NCI-H1105 (cell line): Measurements from ENCODE around the gene AGPS.
A peak's percentile ranks its signal among the peaks of the same experiment; 100 is the strongest.
"Not testable (repeated sequence)": the region's sequence is repeated elsewhere in the genome, so short reads cannot be mapped to it uniquely, and the experiment has no call there.

Experiments
- DNase-seq: peaks from one replicate; lab custom pipeline; 2025; lab: John Stamatoyannopoulos, UW

Gene AGPS

DNA sequence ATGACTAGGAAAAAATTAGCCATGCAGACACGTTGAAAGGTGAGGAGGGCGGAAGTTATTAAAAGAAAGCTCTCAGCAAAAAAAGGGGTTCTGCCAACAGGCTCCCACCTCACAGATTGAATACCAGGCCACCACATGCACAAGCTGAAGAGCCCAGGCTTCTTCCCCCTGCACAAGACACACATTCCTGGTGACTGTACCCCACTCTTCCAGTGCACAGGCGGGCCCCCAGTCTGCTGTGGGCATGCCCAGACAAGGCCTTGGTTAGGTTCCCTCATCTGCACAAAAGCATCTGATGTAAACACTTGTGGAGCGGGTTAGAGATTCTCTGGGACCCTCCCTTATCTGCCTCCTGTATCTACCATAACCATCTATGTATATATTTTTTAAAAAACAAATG, 81.7 kb downstream of the AGPS start:
- DNase-seq, result no peak

DNA sequence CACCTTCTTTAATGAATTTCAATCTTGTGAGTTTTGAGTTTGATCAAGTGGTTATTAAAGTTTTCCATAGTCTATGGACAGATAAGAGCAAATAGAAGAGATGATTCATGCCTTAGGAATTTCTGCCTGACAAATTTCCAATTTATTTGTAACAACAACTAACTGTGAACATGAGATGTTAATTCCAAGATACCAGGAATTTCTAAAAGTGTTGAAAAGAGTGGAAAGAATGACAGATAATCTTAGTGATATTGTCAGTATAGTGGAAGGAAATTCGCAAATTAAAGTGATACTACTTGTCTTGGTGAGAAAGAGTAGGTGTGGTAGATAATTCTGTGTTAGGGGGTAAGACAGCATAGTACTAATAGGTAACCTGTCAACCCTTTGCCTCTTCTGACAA, 82.4 kb downstream of the AGPS start:
- DNase-seq, result no peak

DNA sequence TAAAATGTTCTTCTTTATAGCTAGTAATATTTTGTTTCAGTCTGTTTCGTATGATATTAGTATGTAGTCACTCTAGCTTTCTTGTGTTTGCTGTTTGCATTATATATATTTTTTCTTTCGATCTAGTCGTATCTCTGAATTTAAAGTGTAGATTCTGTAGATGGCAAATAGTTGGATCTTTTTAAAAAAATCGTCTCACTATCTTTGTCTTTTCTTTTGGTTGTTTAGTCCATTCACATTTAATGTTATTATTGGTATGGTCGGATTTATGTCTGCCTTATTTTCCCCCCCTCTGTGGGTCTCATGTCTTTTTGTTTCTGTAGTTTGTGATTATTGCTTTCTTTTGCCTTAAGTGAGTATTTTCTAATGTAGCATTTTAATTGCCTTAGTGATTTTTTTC, 84.3 kb downstream of the AGPS start:
- DNase-seq, result no peak

DNA sequence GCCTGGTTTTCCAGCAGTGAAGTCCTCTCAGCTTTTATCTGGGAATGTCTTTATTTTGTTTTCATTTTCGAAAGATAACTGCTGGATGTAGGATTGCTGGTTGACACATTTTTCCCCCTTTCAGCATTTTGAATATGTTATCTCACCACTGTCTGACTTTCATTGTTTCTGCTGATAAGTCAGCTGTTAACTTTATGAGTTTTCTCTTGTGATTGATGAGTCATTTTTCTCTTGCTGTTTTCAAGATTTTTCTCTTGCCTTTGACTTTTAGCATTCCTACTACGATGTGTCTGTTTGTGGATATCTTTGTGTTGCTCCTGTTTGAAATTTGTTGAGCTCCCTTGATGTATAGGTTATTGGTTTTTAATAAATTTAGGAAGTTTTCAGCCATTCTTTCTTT, 85.5 kb downstream of the AGPS start:
- no peak for DNase-seq

DNA sequence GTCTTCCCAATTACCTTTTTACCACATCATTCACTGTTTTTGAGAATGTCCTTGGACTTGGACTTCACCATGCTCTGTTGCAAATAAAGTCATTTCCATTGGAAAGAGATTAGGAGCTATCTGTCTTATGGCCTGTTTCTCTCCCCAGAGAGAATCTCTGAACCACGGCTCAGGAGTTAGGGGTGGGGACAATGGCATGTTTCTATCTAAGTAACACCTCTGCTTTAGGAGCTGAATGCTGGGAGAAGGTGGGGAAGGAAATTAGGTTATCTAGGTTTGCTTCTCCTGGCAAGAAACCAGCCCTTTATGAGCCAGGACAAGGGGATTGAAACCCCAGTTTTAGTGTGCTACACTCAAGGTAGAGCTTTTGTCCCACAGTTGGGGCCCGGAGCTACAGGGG, 86.3 kb downstream of the AGPS start:
- no peak for DNase-seq

DNA sequence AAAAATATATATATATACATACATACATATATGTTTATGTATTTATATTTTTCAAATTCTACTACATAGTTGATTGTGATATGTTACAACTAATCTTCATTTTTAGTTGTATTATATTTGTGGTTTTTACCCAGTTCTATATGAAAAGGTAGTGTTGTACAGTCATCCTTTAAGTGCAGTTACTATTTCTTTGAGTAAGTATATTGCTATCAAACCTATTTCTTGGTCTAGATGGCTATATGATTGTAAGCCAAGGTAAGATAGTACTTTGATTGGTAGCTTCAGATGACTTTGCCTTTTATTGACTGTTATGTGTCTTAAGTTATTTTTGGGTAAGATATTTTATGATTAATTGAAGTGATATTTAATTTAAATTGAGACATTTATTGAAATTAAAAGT, 89.6 kb downstream of the AGPS start:
- no peak for DNase-seq

DNA sequence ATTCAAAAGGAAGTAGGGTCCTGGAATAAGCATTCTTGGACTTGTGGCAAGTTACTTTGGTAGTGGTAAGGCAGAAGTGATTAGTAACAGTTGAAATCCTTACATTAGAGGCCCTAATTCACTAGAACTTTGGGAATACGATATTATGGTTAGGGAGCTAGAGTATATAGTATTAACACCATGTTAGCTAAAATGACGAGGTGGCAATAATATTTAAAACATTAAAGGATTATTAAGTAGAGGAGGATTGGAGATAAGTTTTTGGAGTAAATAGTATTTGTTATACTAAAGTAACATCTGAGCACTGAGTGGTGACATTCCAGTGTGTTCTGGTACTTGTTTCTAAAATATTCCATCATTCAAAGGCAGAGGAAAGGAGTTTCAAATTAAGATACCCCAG, 91.0 kb downstream of the AGPS start:
- DNase-seq, result no peak

DNA sequence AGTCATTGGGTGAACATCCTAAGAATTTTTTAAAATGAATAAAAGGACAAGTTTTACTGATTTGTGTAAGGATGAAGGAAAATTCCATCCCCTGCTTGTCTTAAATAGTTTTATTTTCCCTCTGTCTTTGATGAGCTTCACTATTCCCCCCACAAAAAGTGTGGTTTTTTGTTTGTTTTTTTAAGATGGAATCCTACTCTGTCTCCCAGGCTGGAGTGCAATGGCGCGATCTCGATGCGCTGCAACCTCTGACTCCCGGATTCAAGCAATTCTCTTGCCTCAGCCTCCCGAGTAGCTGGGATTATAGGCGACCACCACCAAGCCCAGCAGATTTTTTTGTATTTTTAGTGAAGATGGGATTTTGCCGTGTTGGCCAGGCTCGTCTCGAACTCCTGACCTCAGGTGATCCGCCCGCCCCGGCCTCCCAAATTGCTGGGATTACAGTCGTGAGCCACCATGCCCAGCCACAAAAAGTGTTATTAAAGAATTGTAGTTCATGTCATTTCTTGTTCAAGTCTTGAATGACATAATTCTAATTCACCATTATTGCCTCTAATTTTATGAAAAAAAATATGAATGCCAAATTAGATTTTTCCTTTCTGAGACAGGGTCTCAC, 91.7 kb downstream of the AGPS start:
- DNase-seq, result no peak

DNA sequence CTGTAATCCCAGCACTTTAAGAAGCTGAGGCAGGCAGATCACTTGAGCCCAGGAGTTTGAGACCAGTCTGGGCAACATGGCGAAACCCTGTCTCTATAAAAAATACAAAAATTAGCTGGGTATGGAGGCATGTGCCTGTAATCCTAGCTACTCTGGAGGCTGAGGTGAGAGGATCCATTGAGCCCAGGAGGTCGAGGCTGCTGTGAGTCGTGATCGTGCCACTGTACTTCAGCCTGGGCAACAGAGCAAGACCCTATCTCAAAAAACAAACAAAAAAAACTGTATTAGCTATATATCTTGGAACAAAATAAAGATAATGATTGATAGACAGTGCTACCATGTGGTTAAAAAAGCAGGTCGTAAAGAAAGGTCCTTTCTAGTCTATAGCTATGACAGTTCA, 93.1 kb downstream of the AGPS start:
- not testable (repeated sequence) for DNase-seq

DNA sequence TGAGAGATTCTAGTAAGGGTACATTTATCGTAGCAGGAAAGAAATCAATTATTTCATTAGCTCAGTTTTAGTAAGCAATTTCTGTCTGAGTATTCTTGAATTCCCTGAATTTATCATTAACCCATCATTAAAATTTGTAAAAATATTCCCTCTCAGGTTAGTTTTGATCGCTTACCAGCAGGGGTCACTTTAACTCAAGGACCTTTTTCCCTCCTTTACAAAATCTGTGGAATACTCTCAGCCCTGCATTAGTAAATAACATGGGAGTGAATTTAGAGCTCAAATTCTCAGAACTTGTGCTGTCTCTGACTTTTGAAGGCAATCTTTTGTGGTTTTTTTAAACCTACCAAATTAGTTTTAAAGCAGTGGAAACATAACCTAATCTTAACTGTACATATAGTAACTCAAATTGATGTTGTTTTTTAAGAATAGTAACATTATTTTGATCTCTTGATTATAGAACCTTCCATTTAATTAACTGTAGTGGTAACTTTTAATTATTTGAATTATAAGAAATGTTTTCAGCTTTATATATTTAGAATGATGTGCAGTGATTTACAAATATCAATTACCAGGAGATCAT, 97.2 kb downstream of the AGPS start:
- DNase-seq, result peak; percentile 24

DNA sequence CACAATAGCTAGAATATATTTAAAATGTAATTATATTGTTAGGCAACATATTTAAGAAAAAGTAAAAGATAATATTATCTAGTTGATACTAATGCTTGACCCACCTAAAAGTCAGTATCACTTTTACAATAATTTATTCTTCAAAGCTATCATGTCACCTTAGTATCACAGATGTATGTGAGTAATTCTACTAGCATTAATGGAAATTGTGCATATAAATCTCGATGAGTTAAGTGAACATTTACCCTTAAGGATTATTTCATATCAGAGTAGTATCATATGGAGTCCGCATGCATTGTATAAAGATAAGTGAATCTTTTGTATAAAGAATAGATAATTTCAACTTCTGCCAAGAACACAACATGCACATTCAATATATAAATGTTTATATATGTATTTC, 103.4 kb downstream of the AGPS start:
- DNase-seq, result no peak

DNA sequence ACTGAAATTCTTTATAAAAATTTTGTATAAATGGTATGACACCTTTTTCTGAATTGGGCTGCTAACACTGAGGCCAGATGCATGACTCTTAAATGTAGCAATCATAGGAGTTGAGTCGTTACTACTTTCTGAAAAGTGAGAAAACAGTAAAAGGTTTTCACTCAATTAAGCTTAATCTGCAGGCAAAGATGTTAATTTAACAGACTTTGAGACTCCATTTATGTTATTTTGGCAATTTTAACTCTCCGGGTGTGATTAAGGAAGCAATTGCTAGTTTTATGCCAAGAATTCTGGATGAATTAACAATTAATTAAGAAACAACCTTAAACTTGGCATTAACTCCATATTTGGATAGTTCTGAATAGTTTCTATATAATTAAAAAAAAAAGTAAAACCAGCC, 104.3 kb downstream of the AGPS start:
- no peak for DNase-seq

DNA sequence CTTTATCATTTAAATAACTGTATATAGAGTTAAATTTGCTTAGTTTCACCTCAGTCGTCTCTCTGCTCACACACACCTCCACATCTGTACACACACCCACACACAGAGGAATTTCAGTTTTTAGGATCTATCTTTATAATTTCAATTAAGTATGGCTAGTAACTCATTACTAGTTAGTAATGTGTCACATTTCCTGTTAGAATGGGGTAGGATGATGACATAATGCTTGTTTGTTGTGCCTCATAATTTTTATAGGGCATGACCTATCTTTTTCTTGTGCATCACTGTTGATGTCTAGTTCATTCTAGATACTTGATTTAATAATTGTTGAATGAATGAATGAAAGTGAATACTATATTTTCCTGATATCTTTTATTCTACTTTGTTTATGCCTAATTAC, 108.6 kb downstream of the AGPS start:
- no peak for DNase-seq

DNA sequence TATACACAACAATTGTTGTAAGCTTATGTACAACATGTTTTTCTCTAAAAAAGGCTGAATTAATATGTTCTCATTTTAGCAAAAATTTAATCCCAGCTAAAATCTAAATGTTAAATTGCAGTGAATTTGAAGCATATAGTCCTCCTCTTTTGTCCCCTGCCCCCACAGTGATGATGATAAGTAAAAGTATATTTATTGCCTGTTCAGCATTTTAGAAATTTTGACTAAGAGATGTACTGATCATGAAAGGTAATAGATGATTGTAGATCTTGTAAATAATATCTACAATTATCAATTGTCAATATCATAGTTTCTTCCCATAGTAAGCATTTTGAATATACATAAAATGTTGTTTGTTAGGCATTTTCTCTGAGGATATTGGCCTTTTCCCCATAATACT, 113.9 kb downstream of the AGPS start:
- DNase-seq, result no peak

DNA sequence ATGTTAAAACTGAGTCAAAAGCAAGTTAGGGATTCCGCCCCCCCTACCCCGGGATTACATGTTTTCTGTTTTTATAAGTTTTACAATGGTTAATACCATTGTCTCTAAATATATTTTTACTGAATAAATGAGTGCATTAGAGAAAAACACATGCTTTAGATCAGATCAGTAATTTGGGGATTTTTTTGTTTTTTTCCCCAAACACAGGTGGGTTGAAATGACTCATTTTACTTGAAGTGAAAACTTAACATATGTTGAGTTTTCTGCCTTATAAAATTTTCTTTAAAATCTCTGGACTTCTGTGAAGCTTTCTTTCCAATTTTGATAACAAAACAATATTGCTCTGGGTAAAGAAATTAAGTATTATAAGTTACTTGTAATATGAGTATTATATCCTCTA, 114.4 kb downstream of the AGPS start:
- no peak for DNase-seq

DNA sequence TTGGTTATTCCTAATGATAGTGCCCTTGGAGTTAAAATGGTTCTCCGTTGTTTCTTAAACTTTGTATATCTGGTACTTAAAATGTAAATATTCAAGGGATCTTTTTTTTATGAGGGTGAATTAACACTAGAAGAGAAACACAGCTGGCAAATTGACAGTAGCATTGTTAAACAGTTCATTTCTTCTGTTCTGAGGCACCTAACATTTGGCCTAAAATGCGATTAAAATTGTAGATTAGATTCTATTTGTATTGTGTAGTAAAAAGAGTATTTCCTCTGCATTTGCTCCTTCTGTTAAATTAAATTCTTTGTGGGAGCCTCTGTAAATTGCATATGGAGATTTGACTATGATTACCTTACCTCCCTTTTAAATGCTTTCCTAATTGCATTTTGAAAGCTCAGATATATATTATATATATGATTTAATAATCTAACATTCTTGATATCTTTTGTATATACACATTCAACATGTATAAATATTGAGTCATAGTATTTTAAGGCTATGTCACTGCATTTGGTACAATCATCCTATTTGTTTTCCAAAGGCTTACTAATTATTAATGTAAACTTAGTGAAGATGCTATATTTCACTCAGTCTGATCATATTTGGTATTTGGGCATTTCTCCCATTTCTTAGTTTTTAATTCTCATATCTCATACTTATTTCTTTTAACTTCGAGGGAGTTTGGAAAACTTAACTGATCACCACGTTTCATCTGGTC, 124.4 kb downstream of the AGPS start:
- no peak for DNase-seq

DNA sequence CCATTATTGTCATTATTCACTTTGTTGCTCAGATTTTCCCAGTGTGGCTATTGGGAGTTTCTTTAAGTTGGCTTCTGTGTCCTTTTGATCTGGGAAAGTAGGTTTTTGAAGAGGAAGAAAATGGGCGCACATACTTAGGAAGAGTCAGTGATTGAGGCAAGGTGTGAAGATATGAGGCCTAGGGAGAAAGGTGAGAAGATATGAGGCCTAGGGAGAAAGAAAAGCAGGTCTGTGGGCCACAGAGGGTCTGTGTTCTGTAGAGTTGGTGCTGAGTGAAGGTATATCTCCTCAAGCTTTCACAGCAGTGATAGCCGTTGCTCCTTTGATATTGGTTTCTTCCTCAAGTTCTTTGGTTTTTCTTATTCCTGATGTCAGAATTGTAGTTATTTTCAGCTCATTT, 126.2 kb downstream of the AGPS start:
- DNase-seq, result no peak

DNA sequence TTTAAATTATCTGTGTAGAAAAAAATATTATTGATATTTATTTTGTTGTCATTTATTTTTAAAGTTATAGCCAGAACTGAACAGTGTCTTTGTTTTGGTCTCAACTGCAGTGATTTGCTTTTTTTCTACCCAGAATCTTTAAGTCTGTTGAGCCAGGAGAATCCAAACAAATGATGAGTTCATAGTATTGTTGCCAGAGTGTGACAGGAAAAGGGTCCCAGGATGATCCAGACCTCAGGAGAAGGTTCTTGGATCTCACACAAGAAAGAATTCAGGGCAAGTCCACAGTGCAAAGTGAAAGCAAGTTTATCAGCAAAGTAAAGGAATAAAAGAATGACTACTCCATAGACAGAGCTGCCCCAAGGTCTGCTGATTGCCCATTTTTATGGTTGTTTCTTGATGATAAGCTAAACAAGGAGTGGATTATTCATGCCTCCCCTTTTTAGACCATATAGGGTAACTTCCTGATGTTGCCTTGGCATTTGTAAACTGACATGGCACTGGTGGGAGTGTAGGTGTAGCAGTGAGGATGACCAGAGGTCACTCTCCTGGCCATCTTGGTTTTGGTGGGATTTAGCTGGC, 127.1 kb downstream of the AGPS start:
- no peak for DNase-seq

DNA sequence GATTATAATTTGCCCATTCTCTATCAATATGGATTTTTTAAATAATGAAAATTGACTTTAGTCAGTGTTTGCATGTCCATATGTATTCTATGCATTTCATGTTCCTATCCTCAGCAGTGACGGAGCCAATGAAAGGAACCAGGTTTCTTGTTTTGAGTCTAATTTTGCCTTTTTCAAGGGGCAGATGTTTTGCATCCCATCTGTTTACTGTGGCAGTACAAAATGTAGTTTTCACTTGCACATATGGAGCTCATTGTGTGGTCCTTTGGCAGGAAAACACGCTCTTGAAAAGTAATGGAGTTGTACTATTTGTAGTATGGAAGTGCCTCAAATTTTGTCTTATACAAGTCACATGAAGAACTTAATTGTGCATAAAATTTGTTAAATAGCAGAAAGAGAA, 127.8 kb downstream of the AGPS start:
- DNase-seq, result no peak

DNA sequence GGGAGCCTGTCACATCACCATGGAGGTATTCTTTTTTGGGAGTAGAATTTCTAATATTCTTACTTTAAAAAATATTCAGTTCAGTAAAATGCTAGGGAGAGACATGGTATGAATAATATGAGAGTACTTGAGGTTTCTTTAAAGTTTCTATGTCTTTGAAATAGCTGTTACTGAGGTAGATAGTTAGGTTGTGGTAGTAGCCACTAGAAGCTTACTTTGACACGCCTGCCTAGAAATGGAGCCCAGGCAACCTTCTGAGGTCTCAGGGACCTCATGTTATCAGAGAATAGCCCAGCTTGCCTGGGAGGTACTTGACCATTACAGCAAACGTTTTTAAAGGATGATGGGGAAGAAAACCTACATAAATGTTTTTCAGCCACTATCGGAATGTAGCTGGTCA, 131.2 kb downstream of the AGPS start:
- DNase-seq, result no peak

DNA sequence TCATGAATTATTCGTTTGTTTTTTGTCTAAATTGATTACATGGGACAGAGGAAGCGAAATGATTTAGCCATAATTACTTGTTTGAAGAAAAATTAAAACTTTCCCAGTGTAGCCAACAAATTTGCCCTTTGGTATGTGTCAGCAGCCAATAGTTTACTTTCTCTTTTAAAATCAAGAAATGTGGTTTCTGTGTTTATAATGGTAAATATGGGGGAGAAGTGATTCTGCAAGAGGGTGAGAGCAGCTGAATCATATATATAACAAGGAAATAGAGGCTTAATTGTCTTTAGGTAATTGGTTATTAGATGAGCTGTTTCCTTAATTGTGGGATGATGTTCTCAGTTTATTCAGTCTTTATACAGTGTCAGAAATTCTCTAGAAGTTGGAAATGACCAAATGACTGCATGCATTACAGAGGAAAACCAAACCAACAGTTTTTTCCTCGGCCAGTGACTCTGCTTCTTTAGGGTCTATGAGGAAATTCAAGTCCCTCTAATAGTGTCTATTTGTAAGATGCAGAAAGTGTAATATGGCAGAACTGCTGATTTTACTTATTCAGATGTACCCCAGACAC, 132.9 kb downstream of the AGPS start:
- DNase-seq, result no peak

DNA sequence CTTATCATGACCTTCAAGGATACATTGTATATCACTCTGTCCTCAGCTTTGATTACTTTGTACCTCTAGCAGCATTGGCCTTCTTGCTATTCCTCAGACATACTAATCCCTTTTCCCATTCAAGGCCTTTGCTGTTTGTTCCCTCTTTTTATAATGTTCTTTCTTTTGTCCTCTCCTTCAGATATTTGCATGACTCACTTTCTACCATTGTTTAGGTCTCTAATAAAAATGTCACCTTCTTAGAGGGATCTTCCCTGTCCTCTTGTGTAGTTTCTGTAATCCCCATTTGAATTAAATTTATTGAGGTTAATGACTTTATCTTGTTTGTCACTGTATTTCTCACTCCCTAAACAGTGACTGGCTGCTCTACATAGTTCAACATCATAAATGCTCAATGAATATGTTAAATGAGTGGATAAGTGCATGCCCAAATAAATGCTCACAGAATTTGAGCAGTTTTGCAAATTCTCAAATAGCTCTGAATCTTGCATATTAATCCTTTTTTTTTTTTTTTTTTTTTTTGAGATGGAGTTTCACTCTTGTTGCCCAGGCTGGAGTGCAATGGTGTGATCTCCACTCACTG, 135.9 kb downstream of the AGPS start:
- DNase-seq, result no peak

DNA sequence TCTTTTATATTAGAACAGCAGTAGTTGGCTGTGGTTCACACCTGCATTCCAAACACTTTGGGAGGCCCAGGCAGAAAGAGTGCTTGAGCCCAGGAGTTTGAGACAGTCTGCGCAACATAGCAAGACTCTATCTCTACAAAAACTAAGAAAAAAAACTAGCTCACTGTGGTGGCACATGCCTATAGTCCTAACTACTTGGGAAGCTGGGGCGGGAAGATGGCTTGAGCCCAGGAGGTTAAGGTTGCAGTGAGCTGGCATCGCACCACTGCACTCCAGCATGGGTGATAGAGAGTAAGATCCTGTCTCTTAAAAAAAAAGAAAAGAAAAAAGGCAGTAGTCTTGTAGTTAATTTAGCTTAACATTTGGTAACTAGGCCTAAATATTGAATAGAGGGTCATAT, 136.6 kb downstream of the AGPS start:
- DNase-seq, result no peak
